HG02610 (cell line): ENCODE measurements around the gene LYRM1.
"Not testable (repeated sequence)": the region's sequence is repeated elsewhere in the genome, so short reads cannot be mapped to it uniquely, and the experiment has no call there.

Experiments used
- ATAC-seq: cut with Tn5 transposase; IDR thresholded peaks from one replicate; pipeline ENCODE4 v1.9.1; 2021; ENCODE audit warnings: mild to moderate bottlenecking, moderate library complexity; ENCODE audit not compliant: unreplicated experiment

Gene LYRM1, protein sequence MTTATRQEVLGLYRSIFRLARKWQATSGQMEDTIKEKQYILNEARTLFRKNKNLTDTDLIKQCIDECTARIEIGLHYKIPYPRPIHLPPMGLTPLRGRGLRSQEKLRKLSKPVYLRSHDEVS

GRCh38 chr16:20900299-20901067 lies at the start of gene LYRM1, which contains the start of gene DCUN1D3:
Gene LYRM1 (plus strand): TSS chr16:20900771. CDS start chr16:20915556, 14,785 bp downstream.
Gene DCUN1D3 (minus strand): TSS chr16:20900358. CDS start chr16:20862538, 37,820 bp downstream.
- ATAC-seq = peak; percentile 75

DNA sequence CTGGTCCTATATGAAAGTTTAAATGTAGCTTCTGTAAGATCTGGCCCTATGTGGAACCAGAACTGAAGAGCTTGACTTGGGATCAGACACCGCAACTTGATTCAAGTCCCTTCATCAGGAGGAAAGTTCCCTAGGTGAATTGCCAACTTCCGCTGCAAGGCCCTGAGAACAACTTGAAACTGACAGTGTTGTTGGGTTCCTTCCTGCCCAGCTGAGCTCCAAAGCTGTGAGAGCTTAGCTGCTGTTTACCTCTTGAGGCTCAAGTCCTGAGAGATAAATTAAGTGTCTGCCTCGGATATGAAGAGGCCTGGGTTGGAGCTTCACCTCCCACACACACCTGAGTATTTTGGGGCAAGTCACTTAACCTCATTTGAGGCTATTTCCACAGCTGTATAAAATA lies 49.6 kb upstream of the LYRM1 start:
- ATAC-seq = no peak

GRCh38 chr16:20851601-20852000 lies 49.0 kb upstream of the LYRM1 start:
- no peak for ATAC-seq

- no peak for ATAC-seq
Observed at GRCh38 chr16:20853143-20853542, 47.4 kb upstream of the LYRM1 start.

- ATAC-seq = no peak
Observed at GRCh38 chr16:20853981-20854620, 46.5 kb upstream of the LYRM1 start.

DNA sequence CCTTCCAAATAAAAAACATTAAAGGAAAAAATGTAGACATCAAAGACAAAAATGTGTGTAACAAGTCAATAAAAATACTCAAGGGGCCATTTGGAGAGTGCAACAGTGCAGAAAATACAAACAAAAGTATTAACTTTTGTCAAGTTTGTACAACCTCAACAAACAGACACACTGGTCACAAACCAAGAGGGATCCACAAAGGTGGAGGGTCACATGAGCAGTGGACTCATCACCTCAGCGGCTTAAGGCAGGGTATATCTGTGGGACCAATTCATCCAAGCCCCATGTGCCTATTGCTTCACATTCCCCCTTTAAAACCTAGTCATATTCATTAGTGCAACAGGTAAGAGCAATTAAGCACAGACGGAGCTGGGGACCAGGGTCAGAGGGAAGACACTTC lies 45.6 kb upstream of the LYRM1 start:
- no peak for ATAC-seq

DNA sequence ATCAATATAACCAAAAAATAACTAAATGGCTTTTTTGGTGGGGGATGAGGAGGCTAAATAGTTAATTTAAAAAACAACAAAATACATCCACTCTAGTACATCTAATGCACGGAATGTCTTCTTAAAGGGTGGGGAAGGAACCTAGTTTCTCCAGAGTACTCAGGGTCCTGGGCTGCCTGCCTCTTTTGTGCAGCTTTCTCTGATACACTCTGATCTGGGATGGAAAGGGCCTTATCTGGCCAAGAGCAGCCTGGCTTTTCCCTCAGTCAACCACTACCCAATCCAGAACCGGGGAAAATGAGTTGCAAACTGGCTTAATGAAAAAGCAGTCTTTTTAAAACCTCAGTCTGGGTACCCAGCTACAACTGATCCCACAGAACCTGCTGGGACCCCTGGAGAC lies 43.3 kb upstream of the LYRM1 start:
- no peak for ATAC-seq

DNA sequence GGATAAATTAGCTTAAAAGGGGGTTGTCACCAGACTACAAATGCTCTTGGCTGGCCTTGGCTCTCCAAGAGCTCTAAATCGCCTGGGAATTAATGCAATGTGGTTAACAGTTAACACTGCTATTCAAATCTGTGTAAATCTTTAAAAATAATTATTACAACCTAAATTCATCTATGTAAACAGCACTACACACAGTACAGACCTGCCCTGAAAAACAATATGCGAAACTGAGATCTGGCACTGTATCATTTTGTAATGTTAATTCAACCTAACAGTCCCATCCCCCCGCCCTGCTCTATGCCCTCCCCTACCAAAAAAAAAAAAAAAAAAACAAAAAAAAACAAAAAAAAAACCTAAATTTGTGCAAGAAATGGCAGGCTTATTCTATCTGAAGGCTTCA lies 41.3 kb upstream of the LYRM1 start:
- no peak for ATAC-seq

DNA sequence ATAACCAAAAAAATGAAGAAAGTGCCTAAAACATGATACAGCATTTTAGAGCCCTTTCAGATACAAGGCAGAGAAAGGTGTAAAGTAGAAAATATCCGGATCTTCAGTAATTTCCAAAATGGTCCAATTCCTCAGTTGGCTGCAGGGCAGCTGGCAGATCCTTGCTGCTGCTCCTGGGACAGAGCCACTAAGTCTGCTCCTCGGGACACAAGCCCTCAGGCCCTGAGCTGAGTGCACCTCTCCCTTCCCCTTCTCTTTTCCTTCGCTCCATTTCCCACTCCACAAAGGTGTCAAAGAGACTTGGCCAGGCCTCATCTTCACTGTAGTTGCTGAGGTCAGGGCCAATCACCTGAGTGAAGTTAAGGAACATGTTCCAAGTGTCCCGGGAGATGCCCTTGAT lies 40.9 kb upstream of the LYRM1 start:
- ATAC-seq = no peak

DNA sequence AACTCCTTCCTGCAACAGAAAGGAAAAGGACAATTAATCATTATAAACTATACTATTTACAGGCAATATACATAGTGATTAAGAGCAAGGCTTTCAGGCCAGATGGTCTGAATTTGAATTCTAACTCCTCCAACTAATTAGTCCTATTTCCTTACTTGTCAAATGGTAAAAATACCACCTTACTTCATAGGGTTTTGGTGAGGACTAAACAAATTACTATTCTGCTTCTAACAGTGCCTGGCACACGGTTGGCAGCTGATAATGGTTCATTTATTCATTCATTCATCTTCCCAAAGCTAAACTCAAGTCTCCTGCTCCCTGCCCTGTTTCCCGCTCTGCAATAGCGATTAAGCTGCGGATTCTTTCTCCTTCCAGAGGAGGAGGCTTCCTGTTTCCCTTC lies 40.2 kb upstream of the LYRM1 start:
- ATAC-seq = no peak

DNA sequence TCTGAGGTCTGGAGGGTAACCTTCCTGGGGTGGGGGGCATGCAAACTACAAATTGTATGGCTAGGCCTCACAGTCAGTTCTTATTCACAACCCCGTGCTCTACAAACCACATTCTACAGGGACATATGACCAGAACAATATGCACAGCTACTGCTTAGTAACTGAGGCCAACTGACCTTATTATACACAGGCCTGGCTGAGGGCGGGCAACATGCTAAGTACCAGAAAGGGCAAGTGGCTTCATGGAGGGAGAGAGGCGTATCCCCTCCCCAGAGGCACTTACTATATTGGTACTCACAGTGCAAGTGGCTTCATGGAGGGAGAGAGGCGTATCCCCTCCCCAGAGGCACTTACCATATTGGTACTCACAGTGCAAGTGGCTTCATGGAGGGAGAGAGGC lies 39.6 kb upstream of the LYRM1 start:
- not testable (repeated sequence) for ATAC-seq

GRCh38 chr16:20862162-20862960 lies 38.2 kb upstream of the LYRM1 start:
- no peak for ATAC-seq

DNA sequence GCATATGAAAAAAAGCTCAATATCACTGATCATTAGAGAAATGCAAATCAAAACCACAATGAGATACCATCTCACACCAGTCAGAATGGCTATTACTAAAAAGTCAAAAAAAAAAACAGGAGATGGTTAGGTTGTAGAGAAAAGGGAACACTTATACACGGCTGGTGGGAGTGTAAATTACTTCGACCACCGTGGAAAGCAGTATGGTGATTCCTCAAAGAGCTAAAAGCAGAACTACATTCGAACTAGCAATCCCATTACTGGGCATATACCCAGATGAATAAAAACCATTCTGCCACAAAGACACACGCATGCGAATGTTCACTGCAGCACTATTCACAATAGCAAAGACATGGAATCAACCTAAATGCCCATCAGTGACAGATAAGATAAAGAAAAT lies 36.2 kb upstream of the LYRM1 start:
- ATAC-seq = not testable (repeated sequence)

GRCh38 chr16:20865420-20866131 lies 35.0 kb upstream of the LYRM1 start:
- peak; percentile 81 for ATAC-seq

- no peak for ATAC-seq
Observed at GRCh38 chr16:20866145-20866772, 34.3 kb upstream of the LYRM1 start.

DNA sequence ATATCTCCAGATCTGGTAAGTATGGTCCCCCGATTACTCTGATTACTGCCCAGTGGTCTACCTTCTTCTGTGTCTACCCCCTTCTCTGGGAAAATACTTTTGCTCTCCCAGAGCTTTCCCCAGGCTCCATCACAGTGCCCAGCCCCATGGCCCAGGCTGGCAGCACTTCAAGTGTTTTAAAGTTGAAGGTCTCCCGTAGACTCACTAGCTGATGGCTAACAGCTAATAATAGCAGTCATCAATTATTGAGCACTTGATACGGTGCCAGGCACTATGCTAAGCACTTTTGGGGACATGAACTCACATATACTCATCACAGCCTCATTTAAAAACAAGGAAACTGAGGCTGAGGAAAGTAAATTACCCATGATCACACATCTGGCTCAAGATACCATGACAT lies 33.8 kb upstream of the LYRM1 start:
- ATAC-seq = no peak

- no peak for ATAC-seq
Observed at GRCh38 chr16:20867585-20867984, 33.0 kb upstream of the LYRM1 start.

DNA sequence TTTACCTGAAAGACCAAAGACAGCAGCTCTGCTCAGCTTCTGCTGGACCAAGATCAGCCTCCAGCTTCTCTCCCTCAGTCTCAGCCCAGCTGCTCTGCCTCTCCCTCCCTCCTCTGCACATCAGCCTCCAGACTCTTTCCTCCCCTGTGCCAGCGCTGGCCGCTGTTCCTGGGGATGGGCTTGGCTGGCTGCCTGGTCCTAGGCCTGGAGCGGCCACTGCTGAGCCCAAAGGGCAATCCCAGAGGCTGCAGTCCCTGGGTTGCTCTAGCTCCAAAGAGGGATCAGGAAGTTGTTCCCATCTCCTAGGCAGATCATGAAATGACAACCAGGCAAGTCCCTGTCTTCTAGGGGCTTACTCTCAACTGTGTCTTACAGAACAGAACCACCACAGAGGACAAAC lies 31.7 kb upstream of the LYRM1 start:
- no peak for ATAC-seq

DNA sequence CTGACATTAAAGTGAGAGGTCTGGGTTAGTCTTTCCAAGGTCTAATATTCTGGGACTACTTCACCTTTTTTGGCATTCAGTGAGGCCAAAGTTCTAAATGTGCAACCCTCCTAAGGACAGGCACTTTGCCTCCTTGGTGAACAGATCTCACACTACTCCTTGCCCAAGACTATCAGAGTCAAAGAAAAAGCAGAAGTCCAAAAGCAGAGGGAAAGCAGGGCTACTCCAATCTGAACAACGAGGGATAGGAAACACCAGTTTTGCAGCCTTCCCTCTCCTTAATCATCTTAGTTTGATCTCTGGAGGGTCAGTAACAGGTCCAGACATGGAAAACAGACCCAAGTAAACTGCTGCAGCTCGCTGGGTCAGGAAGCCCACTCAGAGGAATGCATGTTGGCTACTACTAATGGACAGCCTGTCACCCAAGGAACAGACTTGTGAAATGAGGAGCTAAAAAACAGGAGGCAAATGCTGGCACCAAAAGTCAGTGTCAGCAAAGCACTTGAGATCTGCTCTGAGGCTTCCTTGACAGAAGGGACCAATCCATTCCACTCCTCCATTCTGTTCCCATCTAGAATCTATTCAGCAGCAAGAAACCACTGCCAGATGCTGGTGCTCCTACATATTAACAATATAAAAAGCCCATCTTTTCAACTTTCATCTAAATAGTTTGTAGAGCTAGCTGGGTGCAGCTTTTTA lies 30.3 kb upstream of the LYRM1 start:
- ATAC-seq = no peak

- ATAC-seq = no peak
Observed at GRCh38 chr16:20871258-20871657, 29.3 kb upstream of the LYRM1 start.
